ENCODE results near the gene ATP11A.

The ATP11A gene

GRCh38 chr13:112767506-112768471, 78.0 kb downstream of the ATP11A start:
- no peak for TF ChIP-seq CTCF (IDR thresholded peaks at IDR 0.05; ENCODE audit: low read depth, low read length, missing control alignments)

GRCh38 chr13:112768795-112769481, 79.1 kb downstream of the ATP11A start:
- no peak for TF ChIP-seq CTCF (IDR thresholded peaks at IDR 0.05; ENCODE audit: low read depth, low read length, missing control alignments)
- no peak overlapping the region for H3K4me3 ChIP-seq (ENCODE audit: low read depth, low read length)
- DNase-seq (ENCODE audit: low read depth): no peak

More at GRCh38 chr13:112767506-112768471, 78.0 kb downstream of the ATP11A start:
- H3K4me3 ChIP-seq (ENCODE audit: low read depth, low read length): peak overlapping the region; percentile 2
- DNase-seq (ENCODE audit: low read depth): peak; percentile 37

GRCh38 chr13:112769615-112770014, 79.8 kb downstream of the ATP11A start:
- no peak overlapping the region for H3K4me3 ChIP-seq (ENCODE audit: low read depth, low read length)
- TF ChIP-seq CTCF (IDR thresholded peaks at IDR 0.05; ENCODE audit: low read depth, low read length, missing control alignments): no peak
- DNase-seq (ENCODE audit: low read depth): no peak

DNA sequence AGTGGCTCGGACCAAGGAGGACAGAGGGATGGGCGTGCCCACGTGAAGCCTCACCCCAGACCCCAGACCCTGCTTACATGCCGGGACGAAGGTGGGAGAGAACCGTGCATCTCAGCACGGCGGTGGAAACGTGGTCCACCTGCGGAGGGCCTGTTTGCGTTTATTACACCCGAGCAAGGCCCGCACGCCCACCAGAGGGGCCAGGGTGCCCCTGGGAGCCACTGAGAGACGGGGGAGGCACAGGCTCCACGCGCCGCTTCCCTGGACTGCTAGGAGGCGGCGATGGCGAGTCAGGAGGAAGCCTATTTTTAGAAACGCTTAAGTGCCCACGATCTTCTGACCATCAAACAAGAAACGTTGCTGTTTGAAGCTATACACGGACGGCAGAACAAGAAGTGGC, 80.7 kb downstream of the ATP11A start:
- H3K4me3 ChIP-seq (ENCODE audit: low read depth, low read length): no peak overlapping the region
- no peak for DNase-seq (ENCODE audit: low read depth)
- no peak for TF ChIP-seq CTCF (IDR thresholded peaks at IDR 0.05; ENCODE audit: low read depth, low read length, missing control alignments)

DNA sequence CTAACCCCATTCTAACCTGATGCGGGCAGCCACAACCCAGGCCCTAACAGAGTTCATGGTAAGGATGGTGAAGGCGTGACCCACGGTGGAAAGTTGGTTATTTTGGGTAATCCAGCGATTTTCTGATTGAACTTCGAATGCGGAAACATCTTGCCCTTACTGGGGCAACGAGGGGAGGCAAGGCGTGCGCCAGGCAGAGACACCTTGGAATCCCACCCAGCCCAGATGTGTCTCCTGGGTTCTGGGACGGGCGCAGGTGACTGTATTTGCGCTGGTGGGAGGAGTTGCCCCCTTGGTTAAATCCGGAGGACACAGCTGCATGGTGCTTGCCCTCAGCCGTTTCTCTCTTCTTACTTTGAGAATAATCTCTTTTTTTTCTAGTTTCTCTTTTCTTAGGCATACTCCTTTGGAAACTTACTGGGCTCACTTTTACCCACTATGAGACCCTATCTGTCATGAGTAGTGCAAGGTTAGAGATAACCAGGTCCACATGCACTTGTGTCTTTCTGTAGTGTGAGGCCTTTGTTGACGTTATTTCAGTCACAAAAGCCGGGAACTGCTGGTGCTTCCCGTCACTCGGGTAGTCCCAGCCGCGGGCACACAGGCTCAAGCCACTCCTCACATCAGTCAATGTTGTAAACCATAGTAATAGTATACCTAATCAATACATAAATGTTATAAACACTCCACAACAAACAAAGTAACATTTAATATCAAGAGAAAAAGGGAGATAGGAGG, 81.5 kb downstream of the ATP11A start:
- no peak overlapping the region for H3K4me3 ChIP-seq (ENCODE audit: low read depth, low read length)
- TF ChIP-seq CTCF (IDR thresholded peaks at IDR 0.05; ENCODE audit: low read depth, low read length, missing control alignments): no peak
- no peak for DNase-seq (ENCODE audit: low read depth)

DNA sequence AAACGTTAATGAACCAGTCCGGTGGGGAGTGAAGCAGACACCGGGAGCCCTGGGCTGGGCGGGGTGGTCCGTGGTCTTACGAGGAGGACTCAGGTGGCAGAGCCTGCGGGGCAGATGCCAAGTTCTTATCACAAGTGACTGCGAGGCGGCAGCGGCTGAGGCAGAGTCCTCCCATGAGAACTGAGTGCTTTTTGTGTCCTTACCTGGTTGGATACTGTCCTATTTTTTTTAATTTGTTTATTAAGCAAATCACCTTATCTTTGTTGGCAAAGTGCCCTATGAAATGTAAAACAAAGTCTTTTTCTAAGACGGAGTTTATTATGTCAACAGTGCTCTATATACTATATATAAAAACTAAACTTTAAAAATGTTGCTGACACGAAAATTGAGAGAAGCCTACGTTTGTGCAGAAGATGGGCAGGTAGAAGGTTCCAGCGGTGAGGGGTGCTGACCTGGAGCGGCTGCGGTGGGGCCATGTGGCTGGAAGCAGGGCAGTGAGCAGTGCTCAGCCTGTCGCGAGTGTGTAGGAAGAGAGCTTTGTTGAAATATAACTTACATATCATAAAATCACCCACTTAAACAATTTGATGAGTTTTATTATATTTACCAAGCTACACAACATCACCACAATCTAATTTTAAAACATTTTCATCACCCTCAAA, 82.2 kb downstream of the ATP11A start:
- no peak overlapping the region for H3K4me3 ChIP-seq (ENCODE audit: low read depth, low read length)
- DNase-seq (ENCODE audit: low read depth): no peak
- TF ChIP-seq CTCF (IDR thresholded peaks at IDR 0.05; ENCODE audit: low read depth, low read length, missing control alignments): no peak
